GM11168 (cell line): ENCODE results near the gene C12orf43.
"Not testable (repeated sequence)": the region's sequence is repeated elsewhere in the genome, so short reads cannot be mapped to it uniquely, and the experiment has no call there.

Experiments used
- in situ Hi-C: fragments of 300-500 bp; cut with MboI; formaldehyde crosslinking; loops from one replicate; pipeline ENCODE4 v1.12.0; 2022; ENCODE audit warnings: low sequenced_read_pairs; ENCODE audit not compliant: unreplicated experiment

C12orf43 gene, protein sequence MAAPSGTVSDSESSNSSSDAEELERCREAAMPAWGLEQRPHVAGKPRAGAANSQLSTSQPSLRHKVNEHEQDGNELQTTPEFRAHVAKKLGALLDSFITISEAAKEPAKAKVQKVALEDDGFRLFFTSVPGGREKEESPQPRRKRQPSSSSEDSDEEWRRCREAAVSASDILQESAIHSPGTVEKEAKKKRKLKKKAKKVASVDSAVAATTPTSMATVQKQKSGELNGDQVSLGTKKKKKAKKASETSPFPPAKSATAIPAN

DNA sequence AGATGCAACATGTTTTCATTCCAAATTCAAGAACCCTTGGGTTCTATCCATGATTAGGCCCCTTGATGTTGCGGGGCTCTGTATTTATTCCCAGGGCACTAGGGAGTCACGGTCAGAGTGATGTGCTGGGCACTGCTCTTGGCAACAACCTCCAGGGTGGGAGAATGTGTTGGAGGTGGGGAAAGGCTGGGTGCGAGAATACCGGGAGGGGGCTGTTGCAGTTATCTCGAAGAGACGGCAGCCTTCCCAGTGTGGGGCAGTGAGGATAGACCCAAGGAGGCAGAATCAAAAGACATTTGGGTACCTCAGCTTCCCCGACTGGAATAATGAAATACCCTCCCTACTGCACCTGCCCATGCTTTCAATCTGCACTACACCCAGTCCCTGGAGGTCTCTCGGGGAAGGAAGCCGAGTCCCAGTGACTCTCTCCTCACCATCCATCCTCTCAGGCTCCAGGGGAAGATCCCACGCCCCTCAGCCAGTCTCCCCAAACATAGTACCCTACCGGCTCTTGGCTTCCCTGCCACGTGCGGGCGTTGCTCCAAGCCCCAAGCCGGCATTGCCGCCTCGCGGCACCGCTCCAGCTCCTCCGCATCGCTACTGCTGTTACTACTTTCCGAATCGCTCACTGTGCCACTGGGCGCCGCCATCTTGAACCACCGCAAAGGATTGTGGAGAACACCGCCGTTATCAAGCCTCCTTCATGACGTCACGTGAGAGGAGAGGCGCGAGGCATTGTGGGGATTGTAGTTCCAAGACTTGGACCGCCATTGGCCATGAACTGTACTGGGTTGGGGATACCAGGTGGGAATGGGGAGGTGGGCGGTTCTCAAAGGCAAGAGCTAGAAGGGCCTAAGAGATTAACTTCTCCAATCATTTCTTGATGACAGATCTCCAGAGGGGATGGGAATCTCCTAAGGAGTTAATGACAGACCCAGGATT, at the start of gene C12orf43:
Gene C12orf43 (minus strand): TSS at position 663 of the 942 bp plus-strand sequence. CDS start 13 bp downstream, at position 650.
- in situ Hi-C loops, result no loop called here

DNA sequence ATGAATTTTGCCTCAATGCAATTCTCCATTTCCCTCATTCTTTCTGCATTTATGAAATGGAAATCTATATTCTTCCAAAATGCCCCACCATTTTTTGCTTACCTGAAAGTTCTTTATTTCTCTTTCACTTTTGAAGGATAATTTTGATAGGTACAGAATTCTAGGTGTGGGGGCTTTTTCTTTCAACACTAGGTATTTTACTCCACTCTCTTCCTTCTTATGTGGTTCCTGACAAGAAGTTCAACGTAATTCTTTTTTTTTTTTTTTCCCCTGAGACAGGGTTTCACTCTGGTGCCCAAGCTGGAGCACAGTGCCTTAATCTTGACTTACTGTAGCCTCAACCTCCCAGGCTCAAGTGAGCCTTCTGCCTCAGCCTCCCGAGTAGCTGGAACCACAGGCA, 49.1 kb upstream of the C12orf43 start:
- in situ Hi-C loops, result no loop called here

DNA sequence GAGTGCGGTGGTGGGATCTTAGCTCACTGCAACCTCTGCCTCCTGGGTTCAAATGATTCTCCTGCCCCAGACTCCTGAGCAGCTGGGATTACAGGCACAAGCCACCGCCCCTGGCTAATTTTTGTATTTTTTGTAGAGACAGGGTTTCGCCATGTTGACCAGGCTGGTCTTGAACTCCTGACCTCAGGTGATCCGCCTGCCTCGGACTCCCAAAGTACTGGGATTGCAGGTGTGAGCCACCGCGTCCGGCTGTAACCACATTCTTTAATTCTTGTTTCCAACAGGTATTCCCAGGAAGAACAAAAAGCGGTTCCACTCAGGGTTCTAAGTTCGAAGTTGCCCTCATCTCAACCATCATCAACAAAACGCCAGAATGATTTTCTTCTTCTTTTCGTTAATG, 48.3 kb upstream of the C12orf43 start:
- in situ Hi-C loops, result not testable (repeated sequence)

DNA sequence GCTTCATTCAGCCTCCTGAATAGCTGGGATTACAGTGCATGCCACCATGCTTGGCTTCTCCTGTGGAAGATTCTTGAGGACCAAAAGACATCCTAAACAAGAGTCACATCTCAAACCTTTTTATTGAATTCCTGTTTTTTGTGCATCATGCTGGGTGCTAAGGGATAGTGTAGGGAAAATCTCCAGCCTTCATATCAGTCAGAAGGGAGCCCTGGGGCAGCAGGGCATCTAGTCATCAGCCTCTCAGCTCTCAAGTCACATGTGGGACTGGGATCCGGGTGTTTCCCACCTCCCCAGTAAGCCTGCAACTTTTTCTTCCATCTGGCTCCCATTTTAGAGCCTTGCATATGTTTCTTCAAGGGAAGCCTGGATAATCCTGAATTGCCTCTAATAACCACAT, 47.8 kb upstream of the C12orf43 start:
- in situ Hi-C loops, result no loop called here

DNA sequence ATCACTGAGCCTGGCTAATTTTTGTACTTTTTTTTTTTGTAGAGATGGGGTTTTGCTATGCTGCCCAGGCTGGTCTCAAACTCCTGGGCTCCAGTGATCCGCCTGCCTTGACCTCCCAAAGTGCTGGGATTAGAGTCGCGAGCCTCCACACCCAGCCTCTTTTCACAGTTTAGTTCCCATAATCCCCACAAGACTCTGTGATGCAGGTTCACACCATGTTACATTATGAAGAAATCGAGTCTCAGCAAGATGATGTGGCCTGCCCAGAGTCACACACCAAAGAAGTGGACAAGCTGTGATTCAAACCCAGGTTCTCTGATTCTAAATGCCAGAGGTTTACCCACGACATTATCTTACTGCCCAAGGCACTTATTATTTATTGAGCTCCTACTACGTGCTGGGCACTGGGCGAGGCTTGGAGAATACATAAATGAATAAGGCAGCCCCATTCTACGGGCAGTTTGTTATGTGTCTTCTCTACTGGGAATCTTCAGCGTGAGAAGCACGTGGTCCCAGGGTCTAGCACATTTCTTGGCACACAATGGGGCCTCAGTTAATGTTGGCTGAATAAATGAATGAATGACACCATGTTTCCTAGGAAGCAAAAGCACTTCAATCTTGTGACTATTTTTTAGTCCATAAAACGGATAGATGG, 46.2 kb upstream of the C12orf43 start:
- in situ Hi-C loops, result no loop called here

DNA sequence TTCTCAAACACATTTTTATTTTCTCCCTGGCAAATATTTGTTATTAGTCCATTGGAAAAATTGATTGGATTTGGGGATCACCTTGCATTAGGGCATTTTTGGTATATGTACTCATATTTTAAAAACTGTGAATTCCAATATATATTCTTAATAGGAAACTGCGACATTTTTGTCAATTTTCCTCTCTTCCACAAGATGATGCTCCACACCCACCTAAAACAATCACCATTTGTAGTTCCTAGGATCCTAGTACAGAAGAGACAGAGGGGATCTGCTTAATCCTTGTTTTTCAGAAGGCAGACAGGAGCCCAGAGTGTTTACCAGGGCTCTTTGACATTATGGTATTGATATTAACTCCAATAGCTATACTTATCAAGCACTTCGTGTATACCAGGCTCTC, 45.5 kb upstream of the C12orf43 start:
- in situ Hi-C loops, result no loop called here

DNA sequence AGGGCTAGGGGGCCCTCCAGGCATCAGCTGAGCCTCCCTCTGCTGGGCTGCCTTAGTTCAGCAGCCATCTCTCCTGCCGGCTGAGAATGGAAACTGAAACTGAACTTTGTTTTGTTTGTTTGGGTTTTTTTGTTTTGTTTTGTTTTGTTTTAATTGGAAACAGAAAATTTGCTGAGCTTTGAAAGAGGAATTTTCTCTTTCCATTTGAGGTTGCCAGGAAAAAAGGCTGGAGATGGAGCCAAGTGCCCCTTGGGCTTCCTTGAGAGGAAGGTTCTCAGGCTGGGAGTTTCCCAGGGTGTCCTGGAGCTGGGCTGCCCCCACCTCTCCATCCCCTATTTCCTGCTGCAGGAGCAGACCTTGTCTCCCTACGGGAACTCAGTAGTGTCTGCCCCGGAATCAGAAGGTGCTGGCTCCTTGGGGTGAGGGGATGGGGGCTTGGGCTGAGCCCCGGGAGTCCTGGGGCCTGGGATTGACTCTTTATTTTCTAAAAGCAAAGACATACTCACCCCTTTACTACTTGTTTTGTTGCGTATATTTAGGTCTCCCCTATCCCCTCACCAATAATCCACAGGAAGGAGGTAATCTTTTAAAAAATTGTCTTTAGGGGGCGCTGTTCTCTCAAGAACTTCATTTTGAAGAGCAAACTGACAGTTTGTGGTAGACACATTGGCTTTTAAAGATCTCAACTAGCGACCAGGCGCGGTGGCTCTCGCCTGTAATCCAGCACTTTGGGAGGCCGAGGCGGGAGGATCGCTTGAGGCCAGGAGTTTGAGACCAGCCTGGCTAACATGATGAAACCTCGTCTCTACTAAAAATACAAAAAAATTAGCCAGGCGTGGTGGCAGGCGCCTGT, 44.1 kb upstream of the C12orf43 start:
- in situ Hi-C loops, result no loop called here

DNA sequence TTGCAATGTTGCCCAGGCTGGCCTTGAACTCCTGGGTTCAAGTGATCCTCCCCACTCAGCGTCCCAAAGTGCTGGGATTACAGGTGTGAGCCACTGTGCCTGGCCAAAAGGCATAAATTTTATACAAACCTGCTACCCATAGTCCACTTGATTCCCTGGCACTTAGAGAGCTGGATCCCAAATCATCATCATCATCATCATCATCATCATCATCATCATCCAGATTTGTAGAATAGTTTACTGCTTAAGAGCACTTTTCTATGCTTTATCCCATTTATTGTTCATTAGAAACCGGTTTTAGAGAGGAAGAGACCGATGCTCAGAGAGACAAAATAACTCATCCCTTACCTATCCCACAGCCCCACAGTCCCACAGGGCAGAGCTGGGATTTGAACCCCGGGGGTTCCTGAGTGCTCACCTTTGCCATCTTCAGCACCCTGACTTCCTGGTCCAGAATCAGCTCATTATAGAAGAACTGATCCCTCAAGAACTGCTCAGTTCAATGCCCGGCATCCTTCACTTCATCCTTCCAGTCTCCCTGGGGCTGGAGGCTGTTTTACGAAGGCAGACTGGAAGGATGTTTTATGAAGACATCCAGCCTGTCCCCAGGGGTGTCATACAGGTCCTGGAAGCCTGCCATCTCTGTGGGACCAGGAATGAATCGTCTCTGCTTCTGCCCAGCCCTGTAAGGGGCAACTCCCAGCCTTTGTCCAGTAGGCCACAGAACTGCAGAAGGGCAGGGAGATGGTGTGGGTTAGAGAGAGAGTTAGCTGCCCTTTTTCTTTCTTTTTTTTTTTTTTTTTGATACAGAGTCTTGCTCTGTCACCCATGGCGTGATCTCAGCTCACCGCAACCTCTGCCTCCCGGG, 43.0 kb upstream of the C12orf43 start:
- in situ Hi-C loops, result loop anchor here (5.0 kb wide), 1 partner anchor 33 kb away; no protein-coding TSS in a partner anchor

DNA sequence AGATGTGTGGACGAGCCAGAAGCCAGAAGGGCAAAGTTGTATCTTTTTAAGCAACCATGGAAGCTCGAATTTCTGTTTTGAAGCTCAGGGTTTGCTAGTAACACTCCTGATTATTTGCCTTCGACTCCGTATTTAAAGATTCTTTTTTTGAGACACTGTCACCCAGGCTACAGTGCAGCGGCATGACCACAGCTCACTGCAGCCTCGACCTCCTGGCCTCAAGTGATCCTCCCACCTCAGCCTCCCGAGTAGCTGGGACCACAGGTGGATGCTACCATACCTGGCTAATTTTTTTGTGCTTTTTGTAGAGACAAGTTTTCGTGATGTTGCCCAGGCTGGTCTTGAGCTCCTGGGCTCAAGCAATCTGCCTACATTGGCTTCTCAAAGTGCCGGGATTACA, 41.5 kb upstream of the C12orf43 start:
- in situ Hi-C loops, result loop anchor here (5.0 kb wide), 1 partner anchor 35 kb away; no protein-coding TSS in a partner anchor

DNA sequence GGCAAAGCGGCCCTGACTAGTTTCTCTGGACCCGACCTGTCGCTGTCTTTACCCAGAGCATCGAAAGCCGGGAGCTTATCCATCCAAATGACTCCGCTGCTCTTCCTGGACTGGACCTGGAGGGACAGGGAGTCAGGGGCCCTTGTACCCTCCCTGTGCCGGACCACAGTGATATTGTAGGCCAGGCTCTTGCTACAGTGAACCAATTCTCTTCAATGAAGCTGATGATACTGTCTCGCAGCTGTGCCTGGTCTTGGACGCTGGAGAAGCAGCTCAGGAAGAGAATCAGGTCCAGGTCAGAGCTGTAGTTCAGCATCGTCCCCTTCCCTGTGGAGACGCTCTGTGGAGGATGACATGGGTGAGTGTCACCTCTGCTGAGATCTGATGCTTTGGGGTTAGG, 37.4 kb upstream of the C12orf43 start:
- in situ Hi-C loops, result no loop called here

DNA sequence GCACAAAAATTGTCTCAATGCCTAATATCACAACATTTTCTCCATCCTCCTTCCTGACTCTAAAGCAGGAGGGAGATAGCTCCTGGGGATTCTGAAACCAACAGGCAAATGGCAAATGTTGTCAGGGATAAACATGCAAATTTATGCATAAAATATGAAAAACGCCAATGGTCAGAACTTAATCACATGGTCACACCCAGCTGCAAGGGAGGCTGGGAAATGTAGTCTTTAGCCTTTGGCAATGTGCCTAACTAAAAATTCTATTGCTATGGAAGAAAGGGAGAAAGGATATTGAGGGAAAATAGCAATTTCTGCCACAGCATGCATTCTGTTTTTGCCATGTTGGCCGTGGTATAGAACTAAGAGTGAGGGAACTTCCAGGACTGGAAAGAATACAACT, 34.4 kb upstream of the C12orf43 start:
- in situ Hi-C loops, result no loop called here

DNA sequence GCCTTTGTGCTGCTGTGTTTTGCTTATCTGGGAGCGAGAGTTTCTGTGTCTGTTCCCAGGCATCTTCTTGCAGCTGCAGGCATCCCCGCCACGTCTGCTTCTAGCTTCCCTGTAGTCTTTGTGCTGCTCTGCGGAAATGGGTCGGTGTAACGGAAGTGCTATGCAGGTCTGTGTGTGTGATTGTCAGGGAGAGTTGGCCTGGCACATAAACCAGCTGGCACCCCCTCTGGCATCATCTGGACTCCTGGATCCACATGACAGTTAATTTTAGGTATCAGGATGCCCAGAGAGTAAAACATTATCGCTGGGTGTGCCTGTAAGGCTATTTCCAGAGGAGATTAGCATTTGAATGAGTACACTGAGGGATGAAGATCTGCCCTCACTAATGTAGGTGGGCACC, 32.2 kb upstream of the C12orf43 start:
- in situ Hi-C loops, result no loop called here

DNA sequence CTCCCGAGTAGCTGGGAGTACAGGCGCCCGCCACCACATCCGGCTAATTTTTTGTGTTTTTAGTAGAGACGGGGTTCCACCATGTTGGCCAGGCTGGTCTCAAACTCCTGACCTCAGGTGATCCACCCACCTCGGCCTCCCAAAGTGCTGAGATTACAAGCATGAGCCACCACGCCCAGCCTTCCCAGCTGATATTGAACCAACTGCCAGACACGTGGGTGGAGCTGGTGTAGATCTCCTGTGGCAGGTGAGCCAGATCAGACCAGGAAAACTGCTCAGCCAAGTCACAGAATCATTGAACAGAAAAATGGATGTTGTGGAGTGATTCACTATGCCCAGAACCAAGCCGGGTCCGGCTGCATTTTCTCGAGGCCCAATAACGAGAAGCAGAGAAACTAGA, 31.1 kb upstream of the C12orf43 start:
- in situ Hi-C loops, result not testable (repeated sequence)

DNA sequence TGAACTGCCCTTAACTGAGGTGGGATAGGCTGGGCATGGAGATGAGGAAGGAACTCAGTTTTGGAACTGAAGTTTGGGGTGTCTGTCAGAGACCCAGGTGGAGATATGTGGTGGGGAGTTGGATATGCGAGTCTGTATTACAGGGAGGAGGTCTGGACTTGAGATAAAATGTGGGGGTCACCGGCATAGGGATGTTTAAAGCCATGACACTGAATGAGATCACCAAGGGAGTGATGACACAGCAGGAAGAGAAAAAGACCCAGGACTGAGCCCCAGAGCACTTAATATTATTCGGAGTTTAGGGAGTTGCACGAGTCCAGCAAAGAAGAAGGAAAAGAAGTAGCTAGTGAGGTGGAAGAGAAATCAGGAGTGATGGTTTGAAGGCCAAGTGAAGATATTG, 26.8 kb upstream of the C12orf43 start:
- in situ Hi-C loops, result no loop called here

DNA sequence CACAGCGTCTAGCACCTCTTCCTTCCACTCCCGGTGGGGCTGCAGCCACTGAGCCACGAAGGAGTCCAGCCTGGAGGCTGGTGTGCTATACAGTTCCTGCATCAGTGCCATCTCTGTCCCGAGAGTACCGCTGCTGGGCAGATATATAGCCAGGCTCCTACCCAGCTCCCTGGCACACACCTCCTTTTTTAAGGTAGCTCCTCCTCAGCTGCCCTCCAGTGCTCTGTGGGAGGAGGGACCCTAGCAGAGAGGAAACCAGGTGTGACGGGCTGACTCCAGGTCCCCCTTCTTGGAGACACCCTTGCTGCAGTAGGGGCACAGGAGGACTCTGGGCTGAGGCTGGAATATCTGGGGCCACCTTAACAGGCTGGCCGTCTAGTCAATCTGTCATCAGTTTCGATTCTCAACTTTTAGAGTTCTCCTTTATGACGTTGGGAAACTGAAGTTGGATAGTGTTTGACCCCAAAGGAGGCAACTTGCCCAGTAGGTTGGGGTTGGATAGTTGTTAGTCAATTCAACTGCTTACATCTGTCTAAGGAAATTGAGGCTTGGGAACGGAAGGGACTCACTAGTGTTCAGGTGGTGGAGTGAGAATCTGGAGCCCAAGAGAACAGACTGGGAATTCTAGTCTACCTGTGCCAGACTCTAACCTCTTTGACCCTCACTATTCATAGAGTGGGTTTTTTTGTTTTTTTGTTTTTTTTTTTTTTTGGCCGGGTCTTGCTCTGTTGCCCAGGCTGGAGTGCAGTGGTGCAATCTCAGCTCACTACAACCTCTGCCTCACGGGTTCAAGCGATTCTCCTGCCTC, 22.8 kb upstream of the C12orf43 start, which contains the start of gene OASL:
Gene OASL (minus strand): TSS at position 386 of the 808 bp plus-strand sequence. CDS start 275 bp downstream, at position 111.
- in situ Hi-C loops, result no loop called here

DNA sequence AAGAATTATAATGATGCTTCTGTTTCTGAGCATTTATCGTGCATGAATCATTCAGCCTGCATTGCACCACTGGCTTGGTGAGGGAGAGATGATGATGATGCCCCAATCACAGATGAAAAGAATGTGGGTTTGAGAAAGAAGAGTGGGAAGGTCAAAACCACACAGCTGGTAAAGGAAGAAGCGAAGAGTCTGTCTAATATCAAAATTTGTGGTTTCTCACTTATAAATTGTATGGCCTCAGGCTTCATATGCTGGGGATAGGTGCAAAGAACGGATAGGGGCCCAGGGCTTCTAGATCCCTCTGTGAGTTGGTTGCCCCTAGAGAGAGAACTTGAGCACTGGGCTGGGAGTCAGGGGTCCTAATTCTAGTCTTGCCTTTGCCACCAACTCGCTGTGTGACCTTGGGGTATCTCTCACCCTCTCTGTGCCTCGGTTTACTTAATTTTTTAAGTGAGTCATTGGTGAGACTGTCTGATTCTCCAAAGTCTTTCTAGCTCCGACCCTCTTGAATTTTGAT, 20.6 kb upstream of the C12orf43 start:
- in situ Hi-C loops, result no loop called here

DNA sequence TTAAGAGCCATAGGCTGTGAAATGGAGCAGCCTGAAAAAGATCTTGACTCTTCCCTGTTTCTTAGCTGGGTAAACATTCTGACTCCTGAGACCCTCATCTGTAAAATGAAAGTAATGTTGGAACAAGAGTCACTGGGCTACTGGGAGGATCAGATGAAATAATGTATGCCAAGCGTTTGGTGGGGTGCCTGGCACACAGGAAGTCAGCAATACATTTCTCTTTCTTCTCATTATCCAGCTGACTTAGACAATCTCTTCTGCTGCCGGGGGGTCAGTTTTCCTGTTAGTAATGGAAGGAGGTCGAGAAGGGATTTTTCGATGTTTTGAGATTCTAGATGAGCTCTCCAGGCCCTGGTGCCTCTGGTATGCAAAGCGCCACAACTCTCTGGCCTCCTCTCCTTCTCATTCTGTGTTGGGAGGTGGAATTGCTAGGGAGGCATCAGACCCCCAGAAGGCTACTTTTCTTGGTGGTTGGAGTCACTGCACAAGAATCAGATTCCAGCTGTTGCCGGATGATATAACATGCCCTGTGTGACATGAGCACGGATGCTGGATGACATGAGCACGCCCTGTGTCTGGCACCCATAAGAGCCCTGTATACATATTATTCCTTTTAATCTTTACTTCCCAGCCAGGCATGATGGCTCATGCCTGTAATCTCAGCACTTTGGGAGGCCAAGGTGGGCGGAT, 18.5 kb upstream of the C12orf43 start:
- in situ Hi-C loops, result no loop called here
